AG04449 (cell line): ENCODE results near the gene SLC25A23.

Experiments used
- CTCF ChIA-PET: fragments of 350-600 bp; formaldehyde crosslinking; extraction: SDS; loops from one replicate; lab custom pipeline; 2021; ENCODE audit warnings: antibody characterized with exemption; lab: Yijun Ruan, JAX
- POLR2A ChIA-PET: fragments of 400-600, 350-600 bp; formaldehyde crosslinking; extraction: SDS; loops from one replicate; lab custom pipeline; 2020; ENCODE audit warnings: antibody characterized with exemption, inconsistent platforms; lab: Yijun Ruan, JAX
- DNase-seq: peaks from one replicate; pipeline ENCODE4 v3.0.0-alpha.2; 2010; ENCODE audit warnings: low read depth, low spot score
- H3K4me3 ChIP-seq: 2 replicates; pipeline ENCODE4 v1.5.1; 2011; ENCODE audit warnings: low read depth, mild to moderate bottlenecking, control low read depth, low read length
- CTCF ChIP-seq: IDR thresholded peaks from one replicate; pipeline ENCODE4 v1.5.1; 2011; ENCODE audit warnings: mild to moderate bottlenecking, moderate library complexity, low read length, control low read depth, inconsistent platforms; ENCODE audit not compliant: insufficient read depth; ENCODE audit errors: missing control alignments

SLC25A23 gene

GRCh38 chr19:6490134-6490533 lies 30.5 kb upstream of the SLC25A23 start:
- no peak overlapping the region for H3K4me3 ChIP-seq
- no peak for TF ChIP-seq CTCF
- no peak for DNase-seq
- ChIA-PET POLR2A (no interaction called here), CTCF (no interaction called here)

- CTCF ChIA-PET: no interaction called here
- no peak for DNase-seq
- no peak for TF ChIP-seq CTCF
- H3K4me3 ChIP-seq: no peak overlapping the region
- POLR2A ChIA-PET: no interaction called here
Measured at GRCh38 chr19:6489278-6490061, 29.9 kb upstream of the SLC25A23 start.

- no peak overlapping the region for H3K4me3 ChIP-seq
- POLR2A ChIA-PET: no interaction called here
- CTCF ChIA-PET: no interaction called here
- no peak for TF ChIP-seq CTCF
- no peak for DNase-seq
Measured at GRCh38 chr19:6484831-6485230, 25.2 kb upstream of the SLC25A23 start.

- ChIA-PET CTCF (no interaction called here), POLR2A (no interaction called here)
- no peak overlapping the region for H3K4me3 ChIP-seq
- no peak for DNase-seq
- TF ChIP-seq CTCF: no peak
Measured at GRCh38 chr19:6484230-6484629, 24.6 kb upstream of the SLC25A23 start.

DNA sequence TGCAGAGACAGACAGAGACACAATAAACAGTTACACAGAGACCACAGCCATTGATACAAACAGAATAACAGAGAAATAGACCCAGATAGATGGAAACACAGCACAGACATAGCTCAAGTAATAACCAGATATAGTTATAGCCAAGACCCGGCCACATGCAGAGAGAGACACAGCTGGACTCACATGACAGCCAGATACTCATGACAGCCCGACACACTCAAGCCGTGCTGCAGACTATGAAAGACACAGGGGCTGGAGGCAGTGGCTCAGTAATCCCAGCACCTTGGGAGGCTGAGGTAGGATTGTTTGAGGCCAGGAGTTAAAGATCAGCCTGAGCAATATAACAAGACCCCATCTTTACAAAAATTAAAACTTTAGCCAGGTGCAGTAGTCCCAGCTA lies 23.6 kb upstream of the SLC25A23 start:
- no peak overlapping the region for H3K4me3 ChIP-seq
- TF ChIP-seq CTCF: no peak
- CTCF ChIA-PET: interaction anchor here (1.0 to 2.6 kb wide), 3 partner anchors 9 to 380 kb away, joined by 3 to 8 read pairs (median 3); no protein-coding TSS in a partner anchor
- POLR2A ChIA-PET: no interaction called here
- DNase-seq: no peak

GRCh38 chr19:6482343-6482686 lies 22.7 kb upstream of the SLC25A23 start:
- DNase-seq: no peak
- CTCF ChIA-PET: interaction anchor here (0.7 to 2.6 kb wide), 5 partner anchors 10 to 382 kb away, joined by 3 to 8 read pairs (median 6); no protein-coding TSS in a partner anchor
- H3K4me3 ChIP-seq: no peak overlapping the region
- POLR2A ChIA-PET: no interaction called here
- no peak for TF ChIP-seq CTCF
